MM.1S (cell line): ENCODE results near the gene F11R.

ENCODE experiments used
- CTCF ChIP-seq: fragments of 300-600 bp; sonication (generic); IDR thresholded peaks from 2 replicates; pipeline ENCODE4 v1.5.1; 2016; ENCODE audit warnings: antibody characterized with exemption, low read length, mixed read lengths
- EZH2 ChIP-seq: fragments of 300-600 bp; sonication (generic); optimal IDR thresholded peaks from 2 replicates; pipeline ENCODE3; 2017; ENCODE audit warnings: low read depth, mild to moderate bottlenecking, antibody characterized with exemption, low read length, mixed read lengths

- TF ChIP-seq CTCF (no peak), EZH2 (no peak)
Measured at GRCh38 chr1:160972939-160973338, 48.0 kb downstream of the F11R start.
